Renal cortical epithelial cell (primary cell): Measurements from ENCODE around the gene IL12RB2. TPM values are rescaled to one million over a fixed set of nuclear protein-coding genes. Genes with fewer than 3 reads are reported as not detected.

ENCODE experiments used
- DNase-seq: peaks from one replicate; pipeline ENCODE4 v3.0.0-alpha.2; 2011; ENCODE audit warnings: low read depth
- total RNA-seq: library from RNA; depleted of rRNA; stranded (reverse); fragments of >200 nt; gene quantifications from 2 replicates; pipeline ENCODE4 v1.2.3, GENCODE V29; 2014

The IL12RB2 gene
- 0.10 and 1.7 TPM in 2 replicates for total RNA-seq

GRCh38 chr1:67307251-67308060 lies at the start of gene IL12RB2:
TSS of gene IL12RB2 (plus strand) at chr1:67307873. CDS start at chr1:67320369, 12,496 bp downstream.
- DNase-seq: no peak

DNA sequence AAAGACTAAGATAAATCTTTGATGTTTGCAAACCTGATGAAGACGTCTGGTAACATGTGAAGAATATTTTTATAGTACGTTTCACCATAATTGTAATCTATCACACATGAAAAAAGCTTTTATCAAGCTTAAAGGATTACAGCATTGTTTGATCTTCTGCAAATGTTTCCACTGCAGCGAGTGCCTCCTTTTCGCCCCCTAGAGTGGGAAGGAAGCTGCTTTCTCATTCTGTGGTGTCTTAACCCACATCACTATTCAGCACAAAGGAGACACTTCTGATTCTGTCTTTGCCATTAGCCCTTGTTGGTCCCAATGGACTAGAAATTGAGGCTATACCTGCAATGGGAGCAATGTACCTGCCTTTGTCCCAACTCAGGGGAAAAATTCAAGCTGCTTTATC lies 46.0 kb upstream of the IL12RB2 start:
- DNase-seq: no peak

- DNase-seq: no peak
Observed at GRCh38 chr1:67262735-67263134, 44.9 kb upstream of the IL12RB2 start.

- no peak for DNase-seq
Observed at GRCh38 chr1:67264152-67264551, 43.5 kb upstream of the IL12RB2 start.

DNA sequence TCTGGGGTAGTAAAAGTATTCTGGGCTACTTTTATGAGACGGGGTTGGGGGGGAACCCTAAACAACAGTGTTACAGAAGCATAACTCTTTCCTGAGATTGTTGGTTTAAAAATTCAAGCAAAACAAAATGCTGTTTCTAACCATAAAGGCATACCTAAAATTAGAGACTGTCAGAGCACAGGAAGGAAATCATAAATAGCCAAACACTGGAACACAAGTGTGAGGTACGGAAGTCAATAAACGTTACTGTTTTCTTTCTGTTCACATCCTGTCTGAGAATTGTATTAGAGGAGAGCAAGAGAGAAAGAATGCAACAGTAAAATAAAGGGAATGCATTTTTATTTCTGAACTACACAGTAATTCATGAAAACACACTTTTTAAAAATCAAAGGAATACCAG lies 42.8 kb upstream of the IL12RB2 start:
- DNase-seq: no peak

DNA sequence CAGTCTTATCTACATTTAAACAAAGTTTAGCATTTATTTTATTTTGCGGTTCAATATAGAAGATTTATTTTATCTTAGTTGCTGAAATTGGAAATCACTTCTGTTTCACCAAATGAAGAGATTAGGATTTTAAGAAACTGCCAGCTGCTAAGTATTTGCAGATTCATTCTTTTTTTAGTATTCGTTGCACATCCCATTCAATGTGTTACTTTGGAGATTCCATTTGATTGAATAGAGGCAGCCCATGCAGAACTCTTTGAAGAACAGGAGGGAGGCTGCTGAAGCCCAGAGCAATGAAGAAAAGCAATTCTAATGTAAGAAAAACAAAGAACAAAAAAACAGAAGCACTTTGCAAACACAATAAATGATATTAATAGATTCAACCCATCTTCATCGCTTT lies 38.6 kb upstream of the IL12RB2 start:
- DNase-seq: no peak

- no peak for DNase-seq
Observed at GRCh38 chr1:67270541-67270940, 37.1 kb upstream of the IL12RB2 start.

DNA sequence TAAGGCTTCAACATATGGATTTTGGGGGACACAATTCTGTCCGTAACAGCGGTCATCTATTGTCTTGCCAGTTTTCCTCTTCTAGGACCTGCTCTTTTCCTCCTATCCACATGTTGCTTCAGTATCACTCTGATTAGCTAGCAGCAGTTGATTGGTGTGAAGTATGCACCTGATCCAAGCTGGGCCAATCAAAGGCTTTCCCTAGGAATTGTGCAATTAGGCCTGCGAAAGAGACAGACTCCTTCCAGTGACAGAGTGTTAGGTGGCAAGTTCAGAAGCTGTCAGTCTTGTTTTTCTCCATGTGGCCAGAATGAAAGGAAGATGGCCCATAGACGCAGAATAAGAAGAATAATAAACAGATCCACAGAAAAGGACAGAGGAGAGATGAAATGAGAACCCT lies 34.1 kb upstream of the IL12RB2 start:
- DNase-seq: no peak

- DNase-seq: no peak
Observed at GRCh38 chr1:67274623-67275325, 32.9 kb upstream of the IL12RB2 start.

DNA sequence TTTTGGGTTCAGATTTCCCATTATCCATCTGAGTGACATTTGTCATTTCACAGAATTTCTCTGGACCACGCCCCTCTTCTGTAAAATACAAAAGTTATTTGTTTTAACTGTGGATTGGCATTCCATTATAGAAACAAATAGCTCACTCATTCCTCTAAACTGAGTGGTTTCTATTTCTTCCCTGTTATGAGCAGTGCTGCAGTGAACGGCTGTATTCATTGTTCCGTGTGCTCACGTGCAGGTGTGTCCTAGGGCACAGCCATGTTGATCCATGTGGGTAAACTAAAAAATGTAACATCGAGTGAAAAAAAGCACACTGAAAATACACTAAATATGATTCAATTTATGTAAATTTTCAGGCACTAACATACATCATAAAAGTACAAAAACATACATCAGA lies 27.0 kb upstream of the IL12RB2 start:
- DNase-seq: peak; percentile 26

- peak; percentile 55 for DNase-seq
Observed at GRCh38 chr1:67281244-67281643, 26.4 kb upstream of the IL12RB2 start.

DNA sequence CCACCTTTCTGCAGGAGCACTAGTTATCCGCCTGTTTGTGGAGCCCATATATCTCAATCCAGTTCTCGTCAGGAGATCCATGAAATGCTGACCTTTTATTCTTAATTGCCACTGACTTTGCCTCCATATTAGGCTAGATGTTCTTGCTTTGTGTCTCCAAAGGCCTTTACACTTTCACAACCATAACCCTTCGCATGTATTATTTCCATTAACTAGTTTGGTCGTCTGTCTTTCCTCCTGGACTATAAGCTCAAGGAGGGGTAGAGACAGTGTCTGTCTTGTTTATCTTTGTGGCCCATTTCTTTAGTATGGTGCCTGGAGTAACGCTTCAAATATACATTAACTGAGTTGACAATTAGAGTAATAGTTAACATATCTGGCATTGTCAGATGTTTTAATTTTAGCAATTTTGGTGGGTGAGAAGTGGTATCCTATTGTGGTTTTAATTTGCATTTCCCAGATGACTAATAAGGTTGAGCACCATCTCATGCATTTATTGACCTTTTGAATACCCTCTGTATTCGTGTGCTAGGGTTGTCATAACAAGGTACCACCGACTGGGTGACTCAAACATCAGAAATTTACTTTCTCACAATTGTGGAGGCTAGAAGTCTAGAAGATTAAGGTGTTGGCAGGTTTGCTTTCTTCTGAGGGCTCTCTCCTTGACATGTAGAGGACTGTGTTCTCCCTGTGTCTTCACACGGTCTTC lies 21.7 kb upstream of the IL12RB2 start:
- DNase-seq: peak; percentile 94

- DNase-seq: peak; percentile 56
Observed at GRCh38 chr1:67290236-67290635, 17.4 kb upstream of the IL12RB2 start.

GRCh38 chr1:67294836-67295617 lies 12.6 kb upstream of the IL12RB2 start:
- no peak for DNase-seq

DNA sequence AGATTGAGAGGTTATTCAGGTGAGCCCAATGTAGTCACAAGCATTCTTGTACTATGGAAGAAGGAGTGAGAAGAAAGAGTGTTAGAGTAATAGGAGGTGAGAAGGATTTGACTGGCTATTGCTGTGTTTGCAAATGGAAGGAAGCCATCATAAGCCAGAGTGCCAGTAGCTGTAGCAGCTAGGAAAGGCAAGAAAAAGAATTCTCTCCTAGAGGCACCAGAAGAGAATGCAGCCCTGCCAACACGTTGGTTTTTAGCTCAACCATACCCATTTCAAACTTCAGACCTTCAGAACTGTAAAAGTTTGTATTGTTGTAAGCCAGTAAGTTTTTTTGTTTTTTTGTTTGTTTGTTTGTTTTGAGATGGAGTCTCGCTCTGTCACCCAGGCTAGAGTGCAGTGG lies 8.9 kb upstream of the IL12RB2 start:
- no peak for DNase-seq

DNA sequence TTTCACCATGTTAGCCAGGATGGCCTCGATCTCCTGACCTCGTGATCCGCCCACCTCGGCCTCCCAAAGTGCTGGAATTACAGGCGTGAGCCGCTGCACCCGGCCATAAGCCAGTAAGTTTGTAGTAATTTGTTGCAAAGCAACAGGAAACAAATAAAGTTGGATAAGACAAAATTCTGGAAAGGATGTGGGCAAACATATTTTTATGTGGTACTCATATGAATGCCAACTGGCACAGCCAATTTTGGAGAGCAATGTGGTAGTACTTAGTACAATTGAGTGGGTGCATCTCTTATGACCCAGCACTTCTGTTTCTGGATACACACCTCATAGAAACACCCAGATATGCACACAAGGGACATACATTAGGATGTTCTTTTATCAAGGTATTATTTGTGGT lies 8.4 kb upstream of the IL12RB2 start:
- no peak for DNase-seq

GRCh38 chr1:67300561-67300960 lies 7.1 kb upstream of the IL12RB2 start:
- peak; percentile 37 for DNase-seq

GRCh38 chr1:67304023-67304422 lies 3.6 kb upstream of the IL12RB2 start:
- no peak for DNase-seq

GRCh38 chr1:67306547-67306946 lies 1.1 kb upstream of the IL12RB2 start:
- DNase-seq: no peak

DNA sequence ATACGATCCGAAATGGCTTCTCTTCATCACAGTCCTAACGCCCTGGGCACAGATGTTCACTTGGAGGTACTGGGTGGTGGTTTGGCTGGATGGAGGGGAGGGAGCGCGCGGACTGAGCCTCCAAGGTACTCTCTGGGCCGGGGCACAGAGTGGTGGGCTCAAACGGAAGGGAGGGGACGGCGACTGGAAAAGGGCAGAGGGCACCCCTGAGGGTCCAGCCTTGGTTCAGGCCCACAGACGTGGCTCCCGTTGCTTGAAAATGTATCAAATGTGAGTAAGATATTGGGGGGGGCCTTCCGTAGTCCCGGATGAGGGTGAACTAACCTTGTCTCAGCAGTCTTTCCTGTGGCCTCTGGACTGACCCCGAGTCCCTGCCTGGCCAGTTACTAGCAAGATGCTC lies 463 bp downstream of the IL12RB2 start:
- DNase-seq: no peak

DNA sequence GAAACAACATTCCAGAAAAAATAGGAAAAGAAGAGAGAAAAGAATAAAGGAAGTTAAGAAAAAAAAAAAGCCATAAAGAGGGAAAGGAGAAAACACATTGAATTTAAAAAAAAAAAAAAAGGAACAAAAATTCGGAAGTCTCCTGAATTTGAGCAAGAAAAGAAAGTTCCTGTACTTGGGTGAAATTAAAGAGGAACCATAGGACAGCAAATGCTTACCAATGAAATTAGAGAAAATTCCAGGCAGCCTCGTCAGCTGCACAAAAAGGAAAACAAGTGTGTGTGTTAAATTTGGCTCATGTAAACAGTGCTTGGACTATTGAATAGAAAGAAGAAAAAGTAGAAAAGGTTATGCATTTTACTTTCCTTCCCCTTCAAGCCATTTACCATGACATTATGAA lies 4.9 kb downstream of the IL12RB2 start:
- no peak for DNase-seq
